AG10803 (cell line): Measurements from ENCODE around the gene BASP1.
"Not testable (repeated sequence)": the region's sequence is repeated elsewhere in the genome, so short reads cannot be mapped to it uniquely, and the experiment has no call there.

Experiments used
- DNase-seq: peaks from one replicate; pipeline ENCODE4 v3.0.0; 2010; ENCODE audit warnings: low read depth
- H3K4me3 ChIP-seq: 2 replicates; pipeline ENCODE4 v1.5.1; 2011; ENCODE audit warnings: mild to moderate bottlenecking, low read length, control low read depth
- TF ChIP-seq, protein P1 (sequence below): conservative IDR thresholded peaks from 2 replicates; pipeline ENCODE4 v1.5.1; 2011; ENCODE audit warnings: mild to moderate bottlenecking, low read length, control low read depth, inconsistent platforms

The BASP1 gene

DNA sequence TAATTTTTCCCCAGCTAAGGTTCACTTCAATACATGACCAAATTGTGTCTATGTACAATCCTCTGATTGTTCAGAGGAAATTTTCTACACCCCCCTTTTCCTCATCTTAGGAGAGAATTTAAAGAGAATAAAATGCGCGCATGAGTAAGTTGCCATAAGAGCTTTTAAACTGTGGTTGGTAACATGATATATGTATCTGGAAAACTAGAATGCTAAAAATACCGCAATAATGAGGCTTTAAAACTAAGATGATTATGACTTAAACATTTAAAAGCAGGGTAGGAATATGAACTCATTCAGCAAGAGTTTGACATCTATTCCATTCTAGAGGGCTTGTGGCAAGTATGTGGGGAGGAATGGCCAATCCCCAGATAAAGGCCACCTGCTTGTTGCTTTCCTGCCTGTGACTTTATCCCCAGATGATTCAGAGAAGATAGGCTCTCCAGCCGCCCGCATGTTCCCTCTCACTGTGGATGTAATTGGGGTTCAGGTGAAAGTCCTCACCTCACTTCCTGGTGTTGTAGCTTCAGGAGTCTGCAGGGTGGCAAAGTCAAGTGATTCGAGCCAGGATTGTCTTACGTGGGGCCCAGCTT is 26.5 kb upstream of the BASP1 start:
- TF ChIP-seq, protein P1, sequence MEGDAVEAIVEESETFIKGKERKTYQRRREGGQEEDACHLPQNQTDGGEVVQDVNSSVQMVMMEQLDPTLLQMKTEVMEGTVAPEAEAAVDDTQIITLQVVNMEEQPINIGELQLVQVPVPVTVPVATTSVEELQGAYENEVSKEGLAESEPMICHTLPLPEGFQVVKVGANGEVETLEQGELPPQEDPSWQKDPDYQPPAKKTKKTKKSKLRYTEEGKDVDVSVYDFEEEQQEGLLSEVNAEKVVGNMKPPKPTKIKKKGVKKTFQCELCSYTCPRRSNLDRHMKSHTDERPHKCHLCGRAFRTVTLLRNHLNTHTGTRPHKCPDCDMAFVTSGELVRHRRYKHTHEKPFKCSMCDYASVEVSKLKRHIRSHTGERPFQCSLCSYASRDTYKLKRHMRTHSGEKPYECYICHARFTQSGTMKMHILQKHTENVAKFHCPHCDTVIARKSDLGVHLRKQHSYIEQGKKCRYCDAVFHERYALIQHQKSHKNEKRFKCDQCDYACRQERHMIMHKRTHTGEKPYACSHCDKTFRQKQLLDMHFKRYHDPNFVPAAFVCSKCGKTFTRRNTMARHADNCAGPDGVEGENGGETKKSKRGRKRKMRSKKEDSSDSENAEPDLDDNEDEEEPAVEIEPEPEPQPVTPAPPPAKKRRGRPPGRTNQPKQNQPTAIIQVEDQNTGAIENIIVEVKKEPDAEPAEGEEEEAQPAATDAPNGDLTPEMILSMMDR = no peak
- H3K4me3 ChIP-seq = no peak overlapping the region
- DNase-seq = no peak

DNA sequence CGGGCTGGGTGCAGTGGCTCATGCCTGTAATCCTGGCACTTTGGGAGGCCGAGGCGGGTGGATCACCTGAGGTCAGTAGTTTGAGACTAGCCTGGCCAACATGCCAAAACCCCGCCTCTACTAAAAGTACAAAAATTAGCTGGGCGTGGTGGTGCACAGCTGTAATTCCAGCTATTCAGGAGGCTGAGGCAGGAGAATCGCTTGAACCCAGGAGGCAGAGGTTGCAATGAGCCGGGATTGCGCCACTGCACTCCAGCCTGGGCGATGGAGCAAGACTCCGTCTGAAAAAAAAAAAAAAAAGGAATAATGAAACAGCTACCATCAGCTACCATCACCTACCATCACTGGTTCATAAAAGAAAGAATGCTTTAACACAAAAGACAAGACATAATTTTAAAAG is 25.9 kb upstream of the BASP1 start:
- DNase-seq, H3K4me3 ChIP-seq: not testable (repeated sequence)

- no peak overlapping the region for H3K4me3 ChIP-seq
- TF ChIP-seq, protein P1 = no peak
- peak; percentile 72 for DNase-seq
Measured at GRCh38 chr5:17192191-17192590, 25.2 kb upstream of the BASP1 start.

GRCh38 chr5:17196024-17196423 is 21.4 kb upstream of the BASP1 start:
- no peak overlapping the region for H3K4me3 ChIP-seq
- DNase-seq = no peak
- TF ChIP-seq, protein P1 = no peak

DNA sequence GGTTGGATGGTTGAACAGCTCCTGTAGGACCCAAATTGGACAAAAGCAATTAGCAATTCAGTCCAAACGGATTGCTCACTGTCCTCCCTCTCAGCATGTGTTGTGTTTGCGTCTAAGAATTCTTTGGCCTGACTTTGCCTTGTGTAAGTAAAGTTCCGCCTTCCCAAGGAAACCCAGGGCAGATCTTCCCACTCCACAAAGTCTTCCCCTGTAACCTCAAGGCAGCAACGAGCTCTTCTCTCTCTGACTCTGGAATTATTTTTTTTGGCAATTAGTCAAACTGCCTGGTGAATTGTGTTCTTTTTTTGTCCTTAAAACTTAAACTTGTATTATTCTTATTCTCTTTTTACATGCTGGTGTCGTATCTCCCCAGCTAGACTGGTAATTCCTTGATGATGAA is 20.7 kb upstream of the BASP1 start:
- DNase-seq = no peak
- TF ChIP-seq, protein P1 = no peak
- H3K4me3 ChIP-seq = no peak overlapping the region

- TF ChIP-seq, protein P1 = peak; percentile 77
- no peak overlapping the region for H3K4me3 ChIP-seq
- peak; percentile 83 for DNase-seq
Measured at GRCh38 chr5:17203329-17204132, 13.9 kb upstream of the BASP1 start.

DNA sequence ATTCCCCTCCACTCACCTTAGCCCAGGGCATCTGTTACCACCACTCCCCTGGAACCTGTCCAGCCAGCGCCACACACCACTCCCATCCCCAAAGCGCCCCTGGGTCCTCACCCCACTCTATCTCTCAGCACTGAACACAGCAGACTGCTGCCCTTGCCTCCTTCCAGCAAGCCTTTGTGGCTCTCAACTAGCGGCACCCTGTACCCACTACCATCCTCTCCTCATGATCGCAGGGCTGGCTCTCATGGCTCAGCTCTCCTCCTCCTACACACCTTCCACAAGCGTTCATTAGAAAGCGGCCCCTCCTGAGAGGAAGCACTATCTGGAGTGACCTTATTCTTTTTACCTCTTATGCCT is 13.3 kb upstream of the BASP1 start:
- H3K4me3 ChIP-seq = no peak overlapping the region
- no peak for DNase-seq
- TF ChIP-seq, protein P1 = no peak
